GM18861 (cell line): ENCODE measurements around the gene DTWD2.
"Not testable (repeated sequence)": the region's sequence is repeated elsewhere in the genome, so short reads cannot be mapped to it uniquely, and the experiment has no call there.

Experiments used
- ATAC-seq: cut with Tn5 transposase; IDR thresholded peaks from one replicate; pipeline ENCODE4 v1.9.1; 2021; ENCODE audit not compliant: unreplicated experiment

The DTWD2 gene

DNA sequence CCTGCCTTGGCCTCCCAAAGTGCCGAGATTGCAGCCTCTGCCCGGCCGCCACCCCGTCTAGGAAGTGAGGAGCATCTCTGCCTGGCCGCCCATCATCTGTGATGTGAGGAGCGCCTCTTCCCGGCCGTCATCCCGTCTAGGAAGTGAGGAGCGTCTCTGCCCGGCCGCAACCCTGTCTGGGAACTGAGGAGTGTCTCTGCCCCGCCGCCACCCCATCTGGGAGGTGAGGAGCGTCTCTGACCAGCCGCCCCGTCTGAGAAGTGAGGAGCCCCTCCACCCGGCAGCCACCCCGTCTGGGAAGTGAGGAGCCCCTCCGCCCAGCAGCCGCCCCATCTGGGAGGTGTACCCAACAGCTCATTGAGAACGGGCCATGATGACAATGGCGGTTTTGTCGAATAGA, 10.5 kb upstream of the DTWD2 start:
- not testable (repeated sequence) for ATAC-seq

DNA sequence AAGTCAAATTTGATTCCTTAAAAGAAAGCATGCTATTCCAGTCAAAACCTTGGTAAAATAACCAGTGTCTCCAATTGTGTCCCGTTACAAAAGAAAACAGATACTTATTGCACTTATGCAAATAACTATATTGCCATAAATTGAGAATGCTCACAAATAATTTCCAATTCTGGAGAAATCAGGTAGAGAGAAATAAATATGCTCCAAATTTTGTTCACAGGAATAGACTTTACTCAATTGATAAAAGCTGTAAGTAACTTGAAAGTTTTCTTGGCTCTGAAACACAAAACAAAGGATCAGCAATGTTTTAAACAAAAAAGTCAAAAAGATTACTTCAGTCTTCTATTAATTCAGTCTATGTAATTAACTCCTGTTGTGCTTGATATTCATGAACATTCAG, 7.8 kb upstream of the DTWD2 start:
- ATAC-seq, result no peak

DNA sequence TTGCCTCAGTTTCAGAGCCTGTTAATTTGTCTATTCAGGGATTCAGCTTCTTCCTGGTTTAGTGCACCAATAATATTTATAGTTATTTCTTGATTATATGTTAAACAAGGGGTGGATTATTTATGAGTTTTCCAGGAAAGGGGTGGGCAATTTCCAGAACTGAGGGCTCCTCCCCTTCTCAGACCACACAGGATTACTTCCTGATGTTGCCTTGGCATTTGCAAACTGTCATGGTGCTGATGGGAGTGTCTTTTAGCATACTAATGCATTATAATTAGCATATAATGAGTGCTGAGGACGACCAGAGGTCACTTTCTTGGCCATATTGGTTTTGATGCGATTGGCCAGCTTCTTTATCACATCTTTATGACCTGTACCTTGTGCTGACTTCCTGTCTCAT, 6.2 kb upstream of the DTWD2 start:
- no peak for ATAC-seq

DNA sequence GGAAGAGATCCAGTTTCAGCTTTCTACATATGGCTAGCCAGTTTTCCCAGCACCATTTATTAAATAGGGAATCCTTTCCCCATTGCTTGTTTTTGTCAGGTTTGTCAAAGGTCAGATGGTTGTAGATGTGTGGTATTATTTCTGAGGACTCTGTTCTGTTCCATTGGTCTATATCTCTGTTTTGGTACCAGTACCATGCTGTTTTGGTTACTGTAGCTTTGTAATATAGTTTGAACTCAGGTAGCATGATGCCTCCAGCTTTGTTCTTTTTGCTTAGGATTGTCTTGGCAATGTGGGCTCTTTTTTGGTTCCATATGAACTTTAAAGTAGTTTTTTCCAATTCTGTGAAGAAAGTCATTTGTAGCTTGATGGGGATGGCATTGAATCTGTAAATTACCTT, 4.8 kb upstream of the DTWD2 start:
- ATAC-seq, result not testable (repeated sequence)

DNA sequence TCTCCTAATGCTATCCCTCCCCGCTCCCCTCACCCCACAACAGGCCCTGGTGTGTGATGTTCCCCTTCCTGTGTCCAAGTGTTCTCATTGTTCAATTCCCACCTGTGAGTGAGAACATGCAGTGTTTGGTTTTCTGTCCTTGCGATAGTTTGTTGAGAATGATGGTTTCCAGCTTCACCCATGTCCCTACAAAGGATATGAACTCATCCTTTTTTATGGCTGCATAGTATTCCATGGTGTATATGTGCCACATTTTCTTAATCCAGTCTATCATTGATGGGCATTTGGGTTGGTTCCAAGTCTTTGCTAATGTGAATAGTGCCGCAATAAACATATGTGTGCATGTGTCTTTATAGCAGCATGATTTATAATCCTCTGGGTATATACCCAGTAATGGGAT, 3.7 kb upstream of the DTWD2 start:
- not testable (repeated sequence) for ATAC-seq

DNA sequence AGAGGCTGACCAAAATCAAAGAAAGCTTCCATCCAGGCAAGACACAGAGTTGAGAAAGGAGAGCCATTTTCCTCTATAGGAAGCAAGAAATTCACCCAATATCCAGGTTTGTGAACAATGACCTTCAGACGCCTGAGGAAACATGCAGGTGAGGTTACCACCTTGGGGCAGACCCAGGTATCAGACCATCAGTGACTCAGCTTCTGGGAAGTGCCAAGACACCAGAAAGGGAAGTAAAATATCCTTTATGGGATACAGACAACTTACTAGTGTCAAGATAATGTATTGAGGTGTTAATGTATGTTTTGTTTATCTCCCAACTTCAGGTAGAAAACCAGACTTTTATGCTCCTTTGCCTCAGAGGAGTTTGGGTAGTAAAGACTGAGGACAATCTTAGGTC, 2.2 kb upstream of the DTWD2 start:
- no peak for ATAC-seq

DNA sequence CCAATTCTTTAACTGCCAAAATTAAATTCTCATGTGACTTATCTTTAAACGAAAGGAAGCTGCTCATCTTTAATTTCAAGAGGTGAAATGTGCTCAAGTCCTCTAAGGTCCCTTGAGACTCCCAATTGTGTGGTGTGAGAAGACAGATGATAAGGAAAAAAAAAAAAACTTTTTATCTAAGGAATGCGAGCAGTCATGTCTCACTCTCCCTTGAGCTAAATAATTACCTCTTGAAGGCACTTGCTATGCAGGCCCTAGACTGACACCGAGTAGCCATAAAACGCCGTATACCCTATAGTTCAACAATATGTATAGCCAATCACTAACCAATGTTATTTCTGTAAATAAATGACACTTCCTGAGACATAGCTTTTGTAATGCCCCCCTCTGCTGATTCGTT, 1.5 kb upstream of the DTWD2 start:
- no peak for ATAC-seq

DNA sequence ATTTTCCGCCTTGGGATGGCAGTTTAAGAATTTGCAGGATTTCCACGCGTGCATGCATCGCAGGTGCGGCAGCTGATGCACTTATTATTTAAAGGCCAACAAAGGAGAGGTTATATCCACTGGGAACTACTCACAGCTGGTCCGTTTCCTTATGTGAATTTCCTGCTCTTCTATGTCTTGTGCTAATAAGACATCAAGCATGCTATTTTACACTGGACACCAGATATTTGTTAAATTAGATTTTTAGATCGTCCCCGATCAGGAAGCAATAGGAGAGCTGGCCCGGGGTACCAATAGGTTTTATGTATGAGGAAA, 476 bp upstream of the DTWD2 start:
- ATAC-seq, result no peak

DNA sequence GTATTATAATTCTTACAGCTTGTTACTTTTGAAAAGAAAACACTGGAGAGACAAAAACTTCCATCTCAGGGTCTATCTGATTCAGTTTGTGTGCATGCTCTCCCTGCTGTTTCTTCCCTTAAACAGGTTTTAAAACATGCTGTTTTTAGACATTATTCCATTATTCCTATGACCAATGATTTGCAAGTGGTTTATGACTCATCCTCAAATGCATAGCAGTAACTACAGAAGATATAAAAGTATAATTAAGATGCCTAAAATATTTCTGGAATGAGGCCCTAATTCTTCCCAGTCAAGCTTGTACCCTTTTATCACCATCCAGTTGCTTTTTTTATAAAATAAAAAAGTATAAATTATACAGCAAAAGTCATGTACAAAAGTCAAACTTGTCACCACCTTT, 3.7 kb downstream of the DTWD2 start:
- ATAC-seq, result no peak

DNA sequence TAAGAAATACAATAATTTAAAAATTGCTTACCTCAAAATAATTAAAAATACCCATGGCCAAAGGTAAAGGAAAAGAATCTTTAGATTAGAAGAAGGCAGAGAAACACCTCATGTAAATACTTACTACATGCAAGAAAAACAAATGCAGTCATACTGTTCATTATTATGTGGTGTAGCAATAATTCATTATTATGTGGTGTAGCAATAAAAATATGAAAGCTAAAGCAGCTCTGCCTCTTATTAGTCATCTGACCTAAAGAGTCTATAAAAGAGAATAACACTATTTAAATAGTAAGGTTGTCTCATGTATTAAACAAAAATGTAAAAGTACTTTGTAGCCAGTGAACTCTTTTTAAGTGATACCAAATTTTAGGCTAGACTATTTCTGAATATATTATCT, 6.6 kb downstream of the DTWD2 start:
- ATAC-seq, result no peak

DNA sequence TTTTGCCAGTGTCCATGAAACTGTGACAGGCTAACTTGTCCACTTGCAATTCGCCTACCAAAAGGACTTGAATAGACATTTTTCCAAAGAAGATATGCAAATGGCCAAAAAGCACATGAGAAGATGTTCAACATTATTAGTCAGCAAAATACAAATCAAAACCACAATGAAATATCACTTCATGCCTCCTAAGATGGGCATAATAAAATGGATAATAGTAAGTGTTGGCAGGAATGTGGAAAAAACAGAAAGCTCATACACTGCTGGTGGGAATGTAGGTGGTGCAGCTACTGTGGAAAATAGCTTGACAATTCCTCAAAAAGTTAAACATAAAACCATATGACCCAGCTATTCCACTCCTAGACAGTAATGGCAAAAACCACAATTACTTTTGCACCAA, 7.9 kb downstream of the DTWD2 start:
- ATAC-seq, result no peak

DNA sequence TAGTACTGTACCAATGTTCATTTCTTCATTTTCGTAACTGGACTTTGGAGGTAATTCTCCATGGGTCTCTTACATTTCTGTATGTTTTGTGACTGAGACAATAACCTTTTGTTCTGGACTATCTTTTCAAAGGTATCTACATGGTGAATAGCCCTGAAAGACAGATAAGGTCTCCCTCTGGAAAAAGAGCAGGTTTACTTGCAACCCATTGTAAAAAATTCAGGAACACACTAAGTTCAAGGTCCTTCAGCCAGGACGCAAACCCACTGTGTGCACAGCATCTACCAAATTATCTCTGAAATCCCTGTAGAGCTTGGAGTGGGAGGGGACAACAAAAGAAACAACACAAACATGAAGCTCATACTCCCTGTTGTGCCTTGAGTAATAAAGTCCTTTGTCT, 8.3 kb downstream of the DTWD2 start:
- ATAC-seq, result no peak

DNA sequence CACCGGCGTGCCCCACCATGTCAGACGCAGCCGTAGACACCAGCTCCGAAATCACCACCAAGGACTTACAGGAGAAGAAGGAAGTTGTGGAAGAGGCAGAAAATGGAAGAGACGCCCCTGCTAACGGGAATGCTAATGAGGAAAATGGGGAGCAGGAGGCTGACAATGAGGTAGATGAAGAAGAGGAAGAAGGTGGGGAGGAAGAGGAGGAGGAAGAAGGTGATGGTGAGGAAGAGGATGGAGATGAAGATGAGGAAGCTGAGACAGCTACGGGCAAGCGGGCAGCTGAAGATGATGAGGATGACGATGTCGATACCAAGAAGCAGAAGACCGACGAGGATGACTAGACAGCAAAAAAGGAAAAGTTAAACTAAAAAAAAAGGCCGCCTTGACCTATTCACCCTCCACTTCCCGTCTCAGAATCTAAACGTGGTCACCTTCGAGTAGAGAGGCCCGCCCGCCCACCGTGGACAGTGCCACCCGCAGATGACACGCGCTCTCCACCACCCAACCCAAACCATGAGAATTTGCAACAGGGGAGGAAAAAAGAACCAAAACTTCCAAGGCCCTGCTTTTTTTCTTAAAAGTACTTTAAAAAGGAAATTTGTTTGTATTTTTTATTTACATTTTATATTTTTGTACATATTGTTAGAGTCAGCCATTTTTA, 14.4 kb downstream of the DTWD2 start:
- ATAC-seq, result not testable (repeated sequence)

DNA sequence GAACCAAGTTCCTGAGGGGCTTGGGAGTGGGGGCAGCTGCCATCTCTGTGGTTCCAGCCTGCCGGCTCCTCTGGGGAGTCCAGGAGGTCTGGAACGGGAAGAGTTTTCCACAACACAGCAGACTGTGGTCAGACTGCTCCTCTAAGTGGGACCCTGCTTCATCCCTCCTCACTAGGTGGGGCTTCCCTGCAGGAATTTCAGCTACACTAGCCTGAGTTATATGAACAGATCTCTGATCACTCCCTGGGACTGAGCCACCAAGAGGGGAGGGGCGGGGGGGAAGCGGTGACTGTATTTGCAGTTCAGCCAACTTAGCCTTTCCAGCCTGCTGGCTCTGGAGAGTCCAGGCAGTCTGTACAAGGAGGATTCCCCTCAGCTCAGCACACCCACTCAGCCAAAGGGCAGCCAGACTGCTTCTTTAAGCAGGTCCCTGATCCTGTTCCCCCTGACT, 19.4 kb downstream of the DTWD2 start:
- no peak for ATAC-seq

DNA sequence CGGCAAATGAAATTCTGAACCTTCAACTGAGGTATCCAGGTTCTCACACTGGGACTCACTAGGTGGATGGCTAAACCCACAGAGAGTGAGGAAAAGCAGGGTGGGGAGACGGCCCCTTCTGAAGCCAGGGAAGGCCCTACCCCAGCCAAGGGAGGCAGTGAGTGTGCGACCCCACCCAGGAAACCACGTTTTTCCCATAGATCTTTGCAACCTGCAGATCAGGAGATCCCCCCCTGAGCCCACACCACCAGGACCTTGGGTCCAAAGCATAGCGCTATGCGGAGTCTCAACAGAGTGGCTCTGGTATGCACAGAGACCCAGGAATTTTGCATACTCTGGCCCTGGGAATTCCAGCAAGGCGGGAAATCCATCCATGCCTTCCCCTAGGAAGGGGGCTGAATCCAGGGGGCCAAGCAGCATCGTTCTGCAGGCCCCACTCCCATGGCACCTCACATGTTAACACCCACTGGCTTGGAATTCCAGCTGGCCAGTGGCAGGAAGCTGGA, 19.9 kb downstream of the DTWD2 start:
- ATAC-seq, result no peak

DNA sequence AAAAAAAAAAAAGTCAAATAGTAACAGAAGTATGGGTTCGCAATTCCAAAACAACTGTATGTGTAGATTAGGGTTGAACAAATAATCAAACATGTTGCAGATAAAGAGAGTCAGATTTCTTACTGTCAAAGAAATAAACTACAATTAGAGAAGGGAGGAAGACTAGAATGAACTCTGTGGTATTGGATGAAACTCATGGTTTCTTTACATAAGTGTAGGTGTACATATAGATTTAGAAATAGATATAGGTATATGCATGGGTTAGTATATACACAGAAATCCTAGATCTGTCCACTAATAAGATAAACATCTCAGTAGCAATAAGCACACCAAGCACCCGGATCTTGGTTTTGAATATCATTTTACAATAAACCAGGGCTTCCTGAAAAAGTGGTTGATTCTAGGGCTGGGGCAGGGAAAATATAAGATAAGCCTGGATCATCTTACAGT, 21.3 kb downstream of the DTWD2 start:
- ATAC-seq, result no peak

DNA sequence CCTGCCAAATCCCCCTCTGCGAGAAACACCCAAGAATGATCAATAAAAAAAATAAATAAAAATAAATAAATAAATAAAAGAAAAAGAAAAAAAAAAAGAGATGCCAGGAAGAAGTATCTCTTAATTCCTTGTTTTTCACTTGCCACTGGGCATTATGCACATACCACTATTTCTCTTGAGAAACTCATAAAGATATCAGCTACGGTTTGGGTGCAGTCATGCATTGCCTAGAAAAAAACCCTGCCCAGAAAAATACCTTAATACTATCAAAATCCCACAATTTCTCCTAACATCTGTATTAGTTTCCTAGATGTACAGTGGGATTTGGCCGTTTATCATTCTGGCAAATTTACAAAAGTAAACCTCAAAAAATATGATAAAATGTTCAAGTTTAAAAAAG, 22.5 kb downstream of the DTWD2 start:
- ATAC-seq, result no peak

DNA sequence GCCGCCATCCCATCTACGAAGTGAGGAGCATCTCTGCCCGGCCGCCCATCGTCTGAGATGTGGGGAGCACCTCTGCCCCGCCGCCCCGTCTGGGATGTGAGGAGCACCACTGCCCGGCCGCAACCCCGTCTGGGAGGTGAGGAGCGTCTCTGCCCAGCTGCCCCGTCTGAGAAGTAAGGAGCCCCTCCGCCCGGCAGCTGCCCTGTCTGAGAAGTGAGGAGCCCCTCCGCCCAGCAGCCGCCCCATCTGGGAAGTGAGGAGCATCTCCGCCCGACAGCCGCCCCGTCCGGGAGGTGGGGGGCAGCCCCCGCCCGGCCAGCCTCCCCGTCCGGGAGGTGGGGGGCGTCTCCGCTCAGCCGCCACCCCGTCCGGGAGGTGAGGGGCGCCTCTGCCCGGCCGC, 23.4 kb downstream of the DTWD2 start:
- not testable (repeated sequence) for ATAC-seq

DNA sequence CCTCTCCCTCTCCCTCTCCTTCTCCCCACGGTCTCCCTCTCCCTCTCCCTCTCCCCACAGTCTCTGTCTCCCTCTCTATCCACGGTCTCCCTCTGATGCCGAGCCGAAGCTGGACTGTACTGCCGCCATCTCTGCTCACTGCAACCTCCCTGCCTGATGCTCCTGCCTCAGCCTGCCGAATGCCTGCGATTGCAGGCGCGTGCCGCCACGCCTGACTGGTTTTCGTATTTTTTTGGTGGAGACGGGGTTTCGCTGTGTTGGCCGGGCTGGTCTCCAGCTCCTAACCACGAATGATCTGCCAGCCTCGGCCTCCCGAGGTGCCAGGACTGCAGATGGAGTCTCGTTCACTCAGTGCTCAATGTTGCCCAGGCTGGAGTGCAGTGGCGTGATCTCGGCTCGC, 24.0 kb downstream of the DTWD2 start:
- not testable (repeated sequence) for ATAC-seq

DNA sequence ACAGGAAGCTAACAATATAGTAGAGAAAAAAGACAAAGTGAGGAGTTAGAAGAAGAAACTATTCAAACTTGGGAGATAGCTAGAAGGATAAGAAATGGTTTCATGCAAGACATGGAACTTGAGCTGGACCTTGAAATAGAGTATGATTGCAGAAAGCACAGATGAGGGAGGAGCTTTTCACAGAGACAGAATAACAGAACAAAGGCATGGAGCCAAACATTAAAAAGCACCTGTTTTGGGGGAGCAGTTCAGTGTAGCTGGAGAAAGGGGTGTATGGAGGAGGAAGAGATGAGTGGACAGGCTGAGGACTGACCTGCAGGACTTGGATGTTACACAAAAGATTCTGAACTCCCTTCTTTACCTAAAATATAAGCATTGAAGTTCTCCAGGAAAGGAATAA, 25.2 kb downstream of the DTWD2 start:
- ATAC-seq, result no peak

DNA sequence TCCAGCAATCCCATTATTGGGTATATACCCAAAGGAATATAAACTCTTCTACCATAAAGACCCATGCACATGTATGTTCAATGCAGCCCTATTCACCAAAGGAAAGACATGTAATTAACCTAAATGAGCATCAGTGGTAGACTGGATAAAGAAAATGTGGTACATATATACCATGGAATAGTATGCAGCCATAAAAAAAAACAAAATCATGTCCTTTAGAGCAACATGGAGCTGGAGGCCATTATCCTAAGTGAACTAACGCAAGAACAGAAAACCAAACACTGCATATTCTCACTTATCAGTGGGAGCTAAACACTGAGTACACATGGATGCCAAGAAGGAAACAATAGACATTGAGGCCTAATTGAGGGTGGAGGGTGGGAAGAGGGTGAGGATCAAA, 27.8 kb downstream of the DTWD2 start:
- no peak for ATAC-seq

DNA sequence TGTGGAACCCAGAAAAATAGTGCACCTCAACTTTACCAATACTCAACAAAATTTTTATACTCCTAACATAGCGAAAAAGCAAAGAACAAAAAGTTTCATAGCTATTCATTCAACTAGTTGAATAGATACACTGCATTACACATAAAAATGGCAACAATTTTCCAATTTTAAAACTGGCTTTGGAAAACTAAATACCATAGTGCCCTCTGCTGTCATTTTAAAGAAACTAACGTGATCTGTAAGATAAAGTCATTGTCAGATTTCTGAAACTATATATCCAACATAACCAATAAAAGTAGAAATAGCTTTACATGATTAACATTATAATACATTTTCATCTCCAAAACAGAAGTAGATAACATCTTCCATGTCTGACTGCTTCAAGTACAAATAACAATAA, 31.6 kb downstream of the DTWD2 start:
- no peak for ATAC-seq

DNA sequence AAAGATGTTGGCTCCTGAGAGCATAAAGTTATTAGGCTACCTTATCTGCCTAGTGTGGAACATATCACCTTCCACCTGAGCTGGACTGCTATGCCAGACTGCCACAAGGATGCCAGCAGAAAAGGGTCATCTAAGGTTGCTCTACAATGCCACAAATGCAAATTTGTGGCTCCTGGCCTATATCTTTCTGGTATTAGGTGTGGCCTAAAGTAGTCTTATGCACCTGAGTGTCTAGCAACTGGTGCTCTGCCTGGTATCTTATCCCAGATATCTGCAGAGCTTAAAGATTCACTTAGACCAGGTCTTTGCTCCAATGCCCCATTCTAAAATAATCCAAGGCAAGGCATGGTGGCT, 34.7 kb downstream of the DTWD2 start:
- no peak for ATAC-seq
